Caki2 (cell line): Measurements from ENCODE around the gene IFI35. TPM values are rescaled to one million over a fixed set of nuclear protein-coding genes. Genes with fewer than 3 reads are reported as not detected.
"Not testable (repeated sequence)": the region's sequence is repeated elsewhere in the genome, so short reads cannot be mapped to it uniquely, and the experiment has no call there.

Experiments
- DNase-seq: peaks from one replicate; pipeline ENCODE4 v3.0.0-alpha.2; 2015; ENCODE audit warnings: low read depth
- in situ Hi-C: cut with HindIII; loops from 2 replicates; pipeline ENCODE4 v1.10.0; 2016; ENCODE audit warnings: low sequenced_read_pairs, low pct_unique_long_range_greater_than_20kb, mixed read lengths
- total RNA-seq: library from RNA; depleted of rRNA; stranded (reverse); fragments of >200 nt; shearing (Covaris generic); gene quantifications from 2 replicates; pipeline ENCODE4 v1.2.3, GENCODE V29; 2014; ENCODE audit warnings: low replicate concordance; rRNA removed

IFI35 gene
- total RNA-seq, 1 experiment from 2014 or later, result 90.9 TPM

GRCh38 chr17:43039646-43040045 lies 33.1 kb downstream of the IFI35 start:
- no peak for DNase-seq
- in situ Hi-C loops, result no loop called here

GRCh38 chr17:43040655-43041054 lies 34.1 kb downstream of the IFI35 start:
- in situ Hi-C loops, result no loop called here
- DNase-seq, result no peak

- DNase-seq, result no peak
- in situ Hi-C loops, result no loop called here
Measured at GRCh38 chr17:43042025-43042628, 35.5 kb downstream of the IFI35 start.

GRCh38 chr17:43043307-43043706 lies 36.7 kb downstream of the IFI35 start:
- in situ Hi-C loops, result no loop called here
- no peak for DNase-seq

- DNase-seq, result no peak
- in situ Hi-C loops, result no loop called here
Measured at GRCh38 chr17:43044024-43044423, 37.4 kb downstream of the IFI35 start.

- in situ Hi-C loops, result no loop called here
- no peak for DNase-seq
Measured at GRCh38 chr17:43051969-43052368, 45.4 kb downstream of the IFI35 start.

GRCh38 chr17:43053008-43053407 lies 46.4 kb downstream of the IFI35 start:
- DNase-seq, in situ Hi-C loops: not testable (repeated sequence)

GRCh38 chr17:43056051-43056450 lies 49.5 kb downstream of the IFI35 start:
- in situ Hi-C loops, result no loop called here
- DNase-seq, result no peak

GRCh38 chr17:43062984-43063638 lies 56.5 kb downstream of the IFI35 start:
- DNase-seq, result no peak
- in situ Hi-C loops, result no loop called here

Other genes with a start within 250 kb of the IFI35 start
- not detected in 2 replicates for gene RAMP2, start 245.6 kb upstream of the IFI35 start, total RNA-seq
- gene VPS25, start 233.3 kb upstream of the IFI35 start, total RNA-seq, result 123 and 179 TPM in 2 replicates
- not detected in 2 replicates for gene WNK4, start 226.2 kb upstream of the IFI35 start, total RNA-seq
- 211 and 246 TPM in 2 replicates for gene COA3, start 208.1 kb upstream of the IFI35 start, total RNA-seq
- gene CNTD1, start 207.9 kb upstream of the IFI35 start, total RNA-seq, result 0.09 TPM in 1 of 2 replicates, not detected in the other
- 107 and 132 TPM in 2 replicates for gene BECN1, start 182.5 kb upstream of the IFI35 start, total RNA-seq
- 61.1 and 83.1 TPM in 2 replicates for gene PSME3, start 173.4 kb upstream of the IFI35 start, total RNA-seq
- gene AOC2, start 162.2 kb upstream of the IFI35 start, total RNA-seq, result 0.38 TPM in 1 of 2 replicates, not detected in the other
- gene AOC3, start 155.6 kb upstream of the IFI35 start, total RNA-seq, result 0.17 TPM in 1 of 2 replicates, not detected in the other
- gene G6PC1, start 106.0 kb upstream of the IFI35 start, total RNA-seq, result not detected in 2 replicates
- 38.8 and 50.3 TPM in 2 replicates for gene AARSD1, start 42.3 kb upstream of the IFI35 start, total RNA-seq
- not detected in 2 replicates for gene PTGES3L, start 26.7 kb upstream of the IFI35 start, total RNA-seq
- gene RUNDC1, start 26.2 kb upstream of the IFI35 start, total RNA-seq, result 8.9 and 9.8 TPM in 2 replicates
- gene RPL27, start 8.4 kb upstream of the IFI35 start, total RNA-seq, result 1,310 and 1,529 TPM in 2 replicates
- 163 and 181 TPM in 2 replicates for gene VAT1, start 15.6 kb downstream of the IFI35 start, total RNA-seq
- gene RND2, start 18.4 kb downstream of the IFI35 start, total RNA-seq, result 1.2 TPM in 1 of 2 replicates, not detected in the other
- 36.4 and 41.3 TPM in 2 replicates for gene BRCA1, start 118.6 kb downstream of the IFI35 start, total RNA-seq
- 55.0 and 74.3 TPM in 2 replicates for gene NBR1, start 164.4 kb downstream of the IFI35 start, total RNA-seq
- 6.7 and 8.7 TPM in 2 replicates for gene TMEM106A, start 205.1 kb downstream of the IFI35 start, total RNA-seq
- gene CCDC200, start 221.8 kb downstream of the IFI35 start, total RNA-seq, result not detected in 2 replicates
- gene RNU2-1, start 227.2 kb downstream of the IFI35 start, total RNA-seq, result not detected in 2 replicates